NAMALWA (cell line): Measurements from ENCODE around the gene CYB5D1.
A peak's percentile ranks its signal among the peaks of the same experiment; 100 is the strongest.

Experiments used
- DNase-seq: peaks from one replicate; pipeline ENCODE4 v3.0.0-alpha.2; 2015; ENCODE audit warnings: low spot score

The CYB5D1 gene

DNA sequence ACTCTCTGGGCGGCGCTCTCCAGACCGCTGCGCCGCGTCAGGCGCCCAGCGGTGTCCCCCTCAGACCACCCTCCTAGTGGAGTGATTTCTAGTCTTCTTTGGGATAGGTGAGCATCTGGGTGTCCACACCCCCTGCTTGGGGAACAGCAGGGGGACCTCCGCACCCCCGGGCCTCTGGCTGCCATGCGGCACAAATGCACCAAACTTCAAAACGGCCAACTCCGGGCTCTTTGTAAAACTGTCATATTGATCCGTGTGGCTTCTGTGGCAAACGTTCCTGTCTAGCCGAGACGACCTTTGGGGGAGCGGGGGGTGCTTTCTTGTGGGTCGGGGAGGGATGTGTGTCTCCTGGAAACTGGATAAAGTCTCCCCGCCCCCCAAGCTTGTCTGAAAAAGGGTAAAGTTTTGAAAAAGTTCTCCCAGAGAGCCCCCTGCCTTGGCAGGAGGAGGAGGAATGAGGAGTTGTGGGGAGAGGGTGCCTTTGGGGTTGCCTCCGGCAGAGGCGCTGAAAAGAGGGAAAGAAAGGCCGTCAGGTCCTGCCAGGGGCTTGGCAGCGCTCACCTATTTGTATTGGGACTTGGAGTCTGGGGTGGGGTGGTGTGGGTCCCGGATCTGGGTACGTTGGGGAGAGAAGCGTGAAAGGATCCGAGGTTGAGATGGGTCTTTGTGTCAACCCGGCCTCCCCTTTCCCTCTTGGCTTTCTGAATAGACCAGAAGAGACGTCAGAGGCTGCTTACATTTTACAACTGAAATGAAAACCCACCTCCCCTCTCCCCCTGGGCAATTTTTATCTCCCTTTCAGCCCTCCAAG lies 28.6 kb downstream of the CYB5D1 start:
- peak; percentile 52 for DNase-seq

DNA sequence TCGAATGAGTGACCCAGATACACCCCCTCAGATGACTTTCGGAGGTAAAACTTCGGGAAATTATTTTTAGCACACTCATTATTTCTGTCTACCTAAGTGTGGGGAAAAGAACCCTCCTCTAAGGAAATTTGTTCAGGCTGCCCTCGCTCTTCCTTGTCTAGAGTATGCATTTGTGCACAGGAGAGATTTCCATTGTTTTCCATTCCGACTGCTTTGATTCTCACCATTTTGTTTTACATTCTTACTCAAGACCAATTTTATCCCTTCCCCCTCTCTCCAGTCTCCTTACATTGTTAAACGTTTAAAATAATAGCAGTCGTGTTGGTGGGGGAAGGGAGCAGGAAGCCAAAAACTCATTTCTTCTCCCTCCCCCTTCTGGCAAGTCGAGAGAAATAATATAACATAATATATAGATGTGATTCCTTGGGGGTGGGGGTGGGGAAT lies 29.3 kb downstream of the CYB5D1 start:
- no peak for DNase-seq

DNA sequence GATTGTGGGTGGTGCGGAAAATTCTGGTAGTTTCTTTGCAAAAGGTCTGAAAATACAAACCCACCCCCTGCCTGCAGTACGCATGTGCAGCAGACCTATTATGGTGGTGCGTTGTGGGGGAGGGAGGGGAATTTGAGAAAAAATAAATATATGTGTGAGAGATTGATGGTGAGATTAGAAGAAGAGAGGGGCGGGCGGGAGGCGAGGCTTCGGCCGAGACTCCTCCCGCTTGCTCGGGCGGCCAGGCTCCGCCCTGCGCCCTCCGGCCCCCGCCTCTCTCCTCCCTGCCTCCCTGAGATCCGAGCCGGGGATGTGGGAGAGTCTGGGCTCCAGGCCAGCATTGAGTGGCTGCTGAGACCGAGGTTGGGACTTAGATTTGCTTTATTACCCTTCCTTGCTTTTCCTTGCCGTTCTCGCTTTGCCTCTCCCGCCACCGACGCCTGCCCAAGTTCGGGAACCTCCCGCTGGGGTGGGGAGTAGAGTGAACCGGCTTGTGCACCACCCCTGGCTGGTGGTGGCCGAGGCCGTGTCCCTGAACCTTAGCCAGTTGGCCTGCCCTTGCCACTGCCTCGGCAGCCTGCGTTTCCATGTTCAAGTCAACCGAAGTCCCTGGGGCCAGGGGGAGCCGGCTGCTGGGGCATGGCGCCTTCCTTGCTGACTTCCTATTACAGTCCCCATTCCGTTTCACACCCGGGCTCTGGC lies 29.8 kb downstream of the CYB5D1 start:
- DNase-seq = peak; percentile 87

DNA sequence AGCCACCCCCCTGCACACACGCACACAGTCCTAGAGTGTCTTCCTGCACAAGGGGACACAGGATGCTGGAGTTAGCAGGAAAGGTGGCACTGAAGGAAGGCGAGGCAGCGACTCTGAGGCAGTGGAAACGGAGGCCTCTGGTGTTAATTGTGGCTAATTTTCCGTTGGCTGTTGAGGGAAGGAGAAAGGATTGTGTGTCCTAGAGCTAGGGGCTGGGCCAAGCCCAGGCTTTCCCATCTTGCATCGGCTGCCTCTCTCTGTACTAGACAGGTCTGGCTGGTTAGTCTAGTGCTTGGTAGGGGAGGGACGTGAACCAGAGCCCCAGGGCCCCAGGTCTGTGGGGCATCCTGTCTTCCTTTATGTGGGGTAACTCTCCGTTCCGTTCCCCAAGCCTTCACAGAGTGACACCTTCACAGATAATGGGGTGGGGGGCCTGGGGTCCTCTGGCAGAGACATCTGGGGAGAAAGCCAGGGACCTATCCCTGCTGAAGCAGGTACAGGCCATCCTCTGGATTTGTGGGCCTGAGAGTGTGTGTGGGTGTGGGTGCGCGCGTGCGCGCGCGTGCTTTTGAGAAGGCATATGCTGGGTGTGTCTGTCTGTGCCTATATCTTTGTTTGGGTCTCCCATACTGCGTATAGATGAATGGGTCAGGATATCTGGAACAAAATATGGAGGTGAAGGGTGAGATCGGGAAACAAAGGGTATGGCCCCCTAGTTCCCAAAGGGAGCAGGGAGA lies 30.5 kb downstream of the CYB5D1 start, which contains the start of gene CHD3:
TSS of gene CHD3 (plus strand) at position 606 of the 737 bp plus-strand sequence. CDS start 212 bp downstream, outside the sequence.
- DNase-seq = no peak

DNA sequence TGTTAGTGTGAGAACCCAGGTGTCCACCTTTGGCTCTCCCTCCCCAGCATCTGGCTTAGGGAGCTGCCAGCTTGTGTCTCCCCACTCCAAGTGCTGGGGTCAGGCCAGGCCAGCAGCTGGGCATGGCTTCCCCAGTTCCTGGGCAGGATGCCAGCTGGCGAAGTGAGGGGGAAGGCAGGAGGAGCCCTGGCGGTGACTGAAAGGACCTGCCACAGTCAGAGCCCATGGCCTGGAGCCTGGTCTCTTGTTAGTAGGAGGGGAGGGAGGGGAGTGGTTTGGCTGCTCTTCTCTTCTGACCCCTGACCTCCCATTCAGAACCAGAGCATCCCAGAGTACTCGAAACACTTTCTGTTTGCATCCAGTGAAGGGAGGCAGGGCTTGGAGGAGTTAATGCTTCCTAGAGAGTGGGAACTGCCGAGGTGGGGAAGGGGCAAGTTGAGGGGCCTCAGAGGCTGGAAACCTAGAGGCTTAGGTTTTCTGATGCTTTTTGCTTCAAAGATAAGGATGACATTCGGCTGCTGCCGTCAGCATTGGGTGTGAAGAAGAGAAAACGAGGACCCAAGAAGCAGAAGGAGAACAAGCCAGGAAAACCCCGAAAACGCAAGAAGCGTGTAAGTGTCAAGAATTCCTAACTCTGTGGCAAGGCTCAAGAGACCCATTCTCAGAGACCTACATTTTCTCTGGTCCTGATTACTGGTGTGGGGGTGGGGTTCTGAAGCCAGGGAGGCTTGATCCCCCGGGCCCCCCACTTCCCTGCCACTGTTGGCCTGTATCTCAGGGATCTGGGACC lies 31.6 kb downstream of the CYB5D1 start:
- no peak for DNase-seq

DNA sequence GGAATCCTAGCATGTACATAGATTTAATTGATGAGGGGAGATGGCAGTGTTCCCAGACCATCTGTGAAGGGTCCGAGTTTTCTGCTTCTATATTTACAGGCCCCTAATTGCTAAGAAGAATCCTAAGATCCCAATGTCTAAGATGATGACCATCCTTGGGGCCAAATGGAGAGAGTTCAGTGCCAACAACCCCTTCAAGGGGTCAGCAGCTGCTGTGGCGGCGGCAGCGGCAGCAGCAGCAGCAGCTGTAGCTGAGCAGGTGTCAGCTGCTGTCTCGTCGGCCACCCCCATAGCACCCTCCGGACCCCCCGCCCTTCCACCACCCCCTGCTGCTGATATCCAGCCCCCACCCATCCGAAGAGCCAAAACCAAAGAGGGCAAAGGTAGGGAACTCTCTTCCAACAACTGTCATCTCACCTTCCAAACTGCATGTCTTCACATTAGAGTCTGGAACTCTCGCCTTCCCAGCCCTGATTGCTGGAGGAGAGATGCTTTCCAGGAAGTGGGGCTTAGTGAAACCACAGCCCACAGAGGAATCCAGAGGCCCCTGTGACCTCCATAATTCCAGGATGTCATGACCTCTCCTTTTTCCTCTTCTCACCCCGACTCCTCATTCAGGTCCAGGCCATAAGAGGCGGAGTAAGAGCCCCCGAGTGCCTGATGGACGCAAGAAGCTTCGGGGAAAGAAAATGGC lies 35.5 kb downstream of the CYB5D1 start:
- DNase-seq = no peak

DNA sequence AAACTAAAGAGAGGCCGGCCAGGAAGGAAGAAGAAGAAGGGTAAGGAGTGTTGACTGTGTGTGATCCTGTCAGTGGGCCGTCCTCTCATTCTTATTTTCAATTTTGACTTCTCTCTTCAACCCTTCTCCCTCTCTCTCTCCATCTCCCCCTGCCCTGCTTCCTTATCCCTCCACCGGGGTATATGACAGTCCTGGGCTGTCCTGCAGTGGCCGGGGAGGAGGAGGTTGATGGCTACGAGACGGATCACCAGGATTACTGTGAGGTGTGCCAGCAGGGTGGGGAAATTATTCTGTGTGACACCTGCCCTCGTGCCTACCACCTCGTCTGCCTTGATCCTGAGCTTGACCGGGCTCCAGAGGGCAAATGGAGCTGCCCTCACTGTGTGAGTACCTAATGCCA lies 36.4 kb downstream of the CYB5D1 start:
- no peak for DNase-seq

DNA sequence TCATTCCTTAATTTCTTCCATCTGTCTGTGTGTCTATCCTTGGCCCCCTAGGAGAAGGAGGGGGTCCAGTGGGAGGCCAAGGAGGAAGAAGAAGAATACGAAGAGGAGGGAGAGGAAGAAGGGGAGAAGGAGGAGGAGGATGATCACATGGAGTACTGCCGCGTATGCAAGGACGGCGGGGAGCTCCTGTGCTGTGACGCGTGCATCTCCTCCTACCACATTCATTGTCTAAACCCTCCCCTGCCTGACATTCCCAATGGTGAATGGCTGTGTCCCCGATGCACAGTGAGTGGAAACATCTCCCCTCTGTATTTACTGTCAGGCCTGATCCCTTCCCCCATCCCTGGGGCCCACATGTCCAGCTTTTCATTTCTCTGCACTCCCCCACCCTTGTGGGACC lies 37.1 kb downstream of the CYB5D1 start:
- no peak for DNase-seq

DNA sequence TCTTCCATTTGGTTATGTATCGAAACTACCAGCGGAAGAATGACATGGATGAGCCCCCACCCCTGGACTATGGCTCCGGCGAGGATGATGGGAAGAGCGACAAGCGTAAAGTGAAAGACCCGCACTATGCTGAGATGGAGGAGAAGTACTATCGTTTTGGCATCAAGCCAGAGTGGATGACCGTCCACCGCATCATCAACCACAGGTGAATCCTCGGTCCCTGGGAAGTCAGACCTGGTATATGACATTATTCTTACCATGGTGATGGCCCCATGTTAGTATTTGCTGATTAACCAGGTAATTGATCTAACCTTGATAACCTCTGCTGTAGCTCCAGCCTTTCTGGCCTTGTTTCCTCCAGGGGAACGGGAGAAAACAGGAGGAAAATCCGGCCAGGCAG lies 39.3 kb downstream of the CYB5D1 start:
- no peak for DNase-seq

DNA sequence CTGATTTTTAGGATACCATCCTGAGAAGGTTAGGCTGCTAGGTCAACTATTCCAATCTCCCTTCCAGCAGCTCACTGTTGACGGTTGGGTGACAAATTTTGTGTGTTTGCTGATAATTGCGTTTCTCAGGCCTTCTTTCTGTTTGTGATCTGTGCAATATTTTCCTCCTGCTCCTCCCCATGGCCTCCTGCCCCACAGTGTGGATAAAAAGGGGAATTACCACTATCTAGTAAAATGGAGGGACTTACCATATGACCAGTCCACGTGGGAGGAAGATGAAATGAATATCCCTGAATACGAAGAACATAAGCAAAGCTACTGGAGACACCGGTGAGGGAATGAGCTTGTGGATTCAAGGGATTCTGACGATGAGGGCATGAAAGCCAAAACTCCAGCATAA lies 40.0 kb downstream of the CYB5D1 start:
- DNase-seq = no peak

DNA sequence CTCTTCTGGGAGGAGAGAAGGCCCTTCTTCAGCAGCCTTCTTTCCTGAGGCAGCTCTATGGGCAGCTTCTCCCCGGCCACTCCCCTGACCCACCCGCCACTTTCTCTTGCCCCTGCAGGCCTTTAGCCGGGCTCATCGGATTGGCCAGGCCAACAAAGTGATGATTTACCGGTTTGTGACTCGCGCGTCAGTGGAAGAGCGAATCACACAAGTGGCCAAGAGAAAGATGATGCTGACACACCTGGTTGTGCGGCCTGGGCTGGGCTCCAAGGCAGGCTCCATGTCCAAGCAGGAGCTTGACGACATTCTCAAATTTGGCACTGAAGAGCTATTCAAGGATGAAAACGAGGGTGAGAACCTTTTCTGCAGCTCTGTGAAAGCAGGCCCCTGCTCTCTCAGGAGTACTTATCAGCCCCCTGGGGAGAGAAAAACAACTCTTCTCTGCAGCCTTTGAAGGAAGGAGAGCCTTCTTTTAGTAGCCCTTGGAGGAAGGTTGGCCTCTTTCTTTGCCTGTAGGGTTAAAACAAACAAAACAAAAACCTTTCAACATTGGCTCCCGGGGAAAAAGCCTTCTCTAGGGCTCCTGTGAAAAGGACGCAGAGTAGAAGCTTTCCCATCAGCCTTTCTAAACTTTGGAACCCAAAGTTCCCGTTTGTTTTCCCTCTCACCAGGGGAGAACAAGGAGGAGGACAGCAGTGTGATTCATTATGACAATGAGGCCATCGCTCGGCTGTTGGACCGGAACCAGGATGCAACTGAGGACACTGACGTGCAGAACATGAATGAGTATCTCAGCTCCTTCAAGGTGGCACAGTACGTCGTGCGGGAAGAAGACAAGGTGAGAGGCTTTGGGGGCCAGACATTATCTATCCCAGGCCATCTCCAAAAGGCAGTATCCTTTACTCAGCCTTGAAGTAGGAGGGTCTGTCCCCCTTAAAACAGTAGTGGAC lies 45.6 kb downstream of the CYB5D1 start:
- no peak for DNase-seq

DNA sequence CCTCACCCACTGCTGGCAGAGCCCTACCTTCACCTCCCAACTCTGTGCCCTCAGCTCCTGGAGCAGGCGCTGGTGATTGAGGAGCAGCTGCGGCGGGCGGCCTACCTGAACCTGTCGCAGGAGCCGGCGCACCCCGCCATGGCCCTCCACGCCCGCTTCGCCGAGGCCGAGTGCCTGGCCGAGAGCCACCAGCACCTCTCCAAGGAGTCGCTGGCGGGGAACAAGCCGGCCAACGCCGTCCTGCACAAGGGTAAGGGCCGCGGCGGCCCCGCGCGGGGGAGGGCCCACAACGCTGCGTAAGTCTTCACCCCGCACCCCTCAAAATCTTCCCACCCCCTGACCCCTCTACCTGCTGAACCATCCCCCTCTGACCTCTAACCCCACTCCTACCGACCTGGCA lies 51.3 kb downstream of the CYB5D1 start:
- no peak for DNase-seq

DNA sequence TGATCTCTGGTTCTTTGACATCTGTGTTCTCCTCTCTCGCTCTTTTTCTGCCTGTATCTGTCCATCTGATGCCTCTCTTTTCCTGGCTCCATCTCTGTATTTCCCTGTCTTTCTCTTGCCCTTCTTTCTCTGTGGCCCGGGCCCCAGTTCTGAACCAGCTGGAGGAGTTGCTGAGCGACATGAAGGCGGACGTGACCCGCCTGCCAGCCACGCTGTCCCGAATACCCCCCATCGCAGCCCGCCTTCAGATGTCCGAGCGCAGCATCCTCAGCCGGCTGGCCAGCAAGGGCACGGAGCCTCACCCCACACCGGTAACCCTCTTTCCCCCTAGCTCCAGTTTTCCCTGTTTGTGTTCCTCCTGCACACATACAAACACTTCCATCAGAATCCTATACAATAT lies 52.5 kb downstream of the CYB5D1 start:
- no peak for DNase-seq

DNA sequence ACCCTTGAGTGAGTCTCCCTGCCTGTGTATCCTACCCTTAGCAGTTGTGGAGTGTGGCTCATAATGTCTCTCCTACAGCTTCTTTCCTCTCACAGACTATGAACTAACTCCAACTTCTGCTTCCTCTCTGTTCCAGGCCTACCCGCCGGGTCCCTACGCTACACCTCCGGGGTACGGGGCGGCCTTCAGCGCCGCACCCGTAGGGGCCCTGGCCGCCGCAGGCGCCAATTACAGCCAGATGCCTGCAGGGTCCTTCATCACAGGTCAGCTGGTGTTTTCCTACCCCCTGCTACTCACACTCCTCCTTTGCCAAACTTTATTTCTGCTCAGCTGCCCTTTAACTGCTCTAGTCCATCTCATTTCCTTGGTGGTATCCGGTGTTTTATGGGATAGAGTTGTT lies 52.9 kb downstream of the CYB5D1 start:
- DNase-seq = no peak

DNA sequence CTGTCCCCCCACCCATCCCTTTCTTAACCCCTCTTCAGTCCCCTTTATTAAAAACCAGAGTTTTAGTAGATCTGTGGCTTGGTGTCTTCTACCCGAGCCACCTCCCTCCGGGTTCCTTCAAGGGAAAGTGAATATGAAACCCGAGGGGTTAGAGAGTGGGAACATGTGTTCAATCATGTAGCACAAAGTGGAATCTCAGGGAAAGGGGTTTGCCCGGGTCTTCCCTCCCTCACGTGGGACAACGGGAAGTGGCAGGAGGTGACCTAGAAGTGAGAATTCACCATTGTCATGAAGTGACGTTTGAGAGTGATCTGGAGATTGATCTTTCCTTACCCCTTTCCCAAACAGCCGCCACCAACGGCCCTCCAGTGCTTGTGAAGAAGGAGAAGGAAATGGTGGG lies 53.3 kb downstream of the CYB5D1 start:
- no peak for DNase-seq
